Left lung (tissue), 10 donors: ENCODE results near the gene C20orf144. TPM values are rescaled to one million over a fixed set of nuclear protein-coding genes. Genes with fewer than 3 reads are reported as not detected.

ENCODE experiments used
- ATAC-seq: fragments of 200-7000 bp; cut with Tn5 transposase; one replicate; pipeline ENCODE4 v1.9.1; 2020; ENCODE audit warnings: moderate library complexity
- DNase-seq, 4 donors: peaks; one replicate each; pipeline ENCODE4 v3.0.0-alpha.2; 2013 to 2020
- H3K27ac ChIP-seq, 2 donors: fragments of 200-600 bp; sonication (generic) in 1 of 2; one replicate each; pipeline versions ENCODE4 v1.5.0 to v1.8.0; 2020 to 2021
- H3K27me3 ChIP-seq, 2 donors: fragments of 200-600 bp; sonication (generic) in 1 of 2; one replicate each; pipeline versions ENCODE4 v1.5.0 to v1.8.0; 2020 to 2021
- H3K36me3 ChIP-seq, 2 donors: fragments of 200-600 bp; sonication (generic) in 1 of 2; one replicate each; pipeline versions ENCODE4 v1.5.0 to v1.8.0; 2020 to 2021
- H3K4me1 ChIP-seq, 2 donors: fragments of 200-600 bp; one replicate each; pipeline ENCODE4 v1.8.0; 2021
- H3K4me3 ChIP-seq, 2 donors: fragments of 200-600 bp; sonication (generic) in 1 of 2; one replicate each; pipeline versions ENCODE4 v1.5.0 to v1.8.0; 2020 to 2021; ENCODE audit warnings: mild to moderate bottlenecking in 1 of 2
- H3K9me3 ChIP-seq, 2 donors: fragments of 200-600 bp; sonication (generic) in 1 of 2; one replicate each; pipeline versions ENCODE4 v1.5.0 to v1.8.0; 2020 to 2021
- CTCF ChIP-seq, 2 donors: fragments of 200-600 bp; sonication (generic) in 1 of 2; IDR thresholded peaks; one replicate each; pipeline versions ENCODE4 v1.5.0 to v1.8.0; 2021; ENCODE audit warnings: antibody characterized with exemption in 2 of 2
- intact Hi-C, 2 donors: fragments of 100-400 bp; cut with DNase I; formaldehyde crosslinking; loops; one replicate each; pipeline versions ENCODE4 v1.11.2 to v1.14.2; 2022
- polyA plus RNA-seq, 6 donors: library from polyadenylated mRNA; unstranded; fragments of 120-200 nt; gene quantifications; one replicate each; pipeline ENCODE4 v1.2.1, GENCODE V29; 2013; ENCODE audit not compliant: insufficient read length in 6 of 6
- total RNA-seq, 2 donors: library from RNA; stranded (reverse); fragmentation: NEBNext Ultra II Directional; extraction: Animal tissue kit (Norgen Biotek cat#: 25700); gene quantifications; one replicate each; pipeline ENCODE4 v1.2.1, GENCODE V29; 2021
- donor health status: DM: no; HTN: yes; CAD: no.
- donor health status: DM: no; HTN: no; CAD: no.

The C20orf144 gene
- total and polyA plus RNA-seq, 8 donors, result 0.24 to 0.78 (median 0.34) TPM; not detected in 1

- no peak overlapping the region for H3K27ac ChIP-seq
- no peaks in the 10 kb centered on the region for H3K4me1 ChIP-seq
- peaks cover 0 to 82% of the 10 kb centered on the region in 2 donors for H3K36me3 ChIP-seq
- DNase-seq, result no peak
- H3K9me3 ChIP-seq, result no peaks in the 10 kb centered on the region
- TF ChIP-seq CTCF (IDR thresholded peaks at IDR 0.05), result no peak
- intact Hi-C loops, result no loop called here
- ATAC-seq, result no peak
- no peaks in the 10 kb centered on the region for H3K27me3 ChIP-seq
- no peak overlapping the region for H3K4me3 ChIP-seq
These were observed 26.8 kb upstream of the C20orf144 start for GRCh38 chr20:33635341-33635740.

DNA sequence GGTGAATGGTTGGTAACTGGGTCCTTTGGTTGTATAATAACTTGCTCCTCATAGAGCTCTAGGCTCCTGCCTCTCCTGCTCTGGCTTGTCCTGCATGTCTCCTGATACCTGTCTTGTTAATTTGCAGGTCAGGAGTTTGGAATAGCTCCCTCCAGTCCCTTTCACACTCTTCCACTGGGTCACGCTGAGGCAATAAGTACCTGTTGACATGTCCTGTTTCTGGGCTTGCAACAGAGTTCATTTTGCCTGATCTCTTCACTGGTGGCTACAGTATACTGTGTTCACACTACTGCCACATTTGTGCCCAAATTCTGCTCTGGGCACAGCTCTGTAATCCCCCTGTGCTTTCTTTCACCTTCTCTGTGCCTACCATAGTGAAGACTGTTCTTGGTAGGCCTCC, 25.4 kb upstream of the C20orf144 start:
- no peak for ATAC-seq
- intact Hi-C loops, result no loop called here
- no peaks in the 10 kb centered on the region for H3K9me3 ChIP-seq
- H3K4me1 ChIP-seq, result no peaks in the 10 kb centered on the region
- DNase-seq, result no peak
- no peak overlapping the region for H3K27ac ChIP-seq
- H3K4me3 ChIP-seq, result no peak overlapping the region
- no peak for TF ChIP-seq CTCF (IDR thresholded peaks at IDR 0.05)
- H3K36me3 ChIP-seq, result peaks cover 0 to 84% of the 10 kb centered on the region in 2 donors
- no peaks in the 10 kb centered on the region for H3K27me3 ChIP-seq

GRCh38 chr20:33640287-33640686, 21.8 kb upstream of the C20orf144 start:
- Histone ChIP-seq H3K27ac (no peak overlapping the region), H3K27me3 (no peaks in the 10 kb centered on the region), H3K4me1 (no peaks in the 10 kb centered on the region), H3K9me3 (no peaks in the 10 kb centered on the region), H3K36me3 (peaks cover 0 to 92% of the 10 kb centered on the region in 2 donors), H3K4me3 (no peak overlapping the region)
- peak in 1 of 4 donors; percentile 43 for DNase-seq
- intact Hi-C loops, result no loop called here
- no peak for TF ChIP-seq CTCF (IDR thresholded peaks at IDR 0.05)
- ATAC-seq, result no peak

DNA sequence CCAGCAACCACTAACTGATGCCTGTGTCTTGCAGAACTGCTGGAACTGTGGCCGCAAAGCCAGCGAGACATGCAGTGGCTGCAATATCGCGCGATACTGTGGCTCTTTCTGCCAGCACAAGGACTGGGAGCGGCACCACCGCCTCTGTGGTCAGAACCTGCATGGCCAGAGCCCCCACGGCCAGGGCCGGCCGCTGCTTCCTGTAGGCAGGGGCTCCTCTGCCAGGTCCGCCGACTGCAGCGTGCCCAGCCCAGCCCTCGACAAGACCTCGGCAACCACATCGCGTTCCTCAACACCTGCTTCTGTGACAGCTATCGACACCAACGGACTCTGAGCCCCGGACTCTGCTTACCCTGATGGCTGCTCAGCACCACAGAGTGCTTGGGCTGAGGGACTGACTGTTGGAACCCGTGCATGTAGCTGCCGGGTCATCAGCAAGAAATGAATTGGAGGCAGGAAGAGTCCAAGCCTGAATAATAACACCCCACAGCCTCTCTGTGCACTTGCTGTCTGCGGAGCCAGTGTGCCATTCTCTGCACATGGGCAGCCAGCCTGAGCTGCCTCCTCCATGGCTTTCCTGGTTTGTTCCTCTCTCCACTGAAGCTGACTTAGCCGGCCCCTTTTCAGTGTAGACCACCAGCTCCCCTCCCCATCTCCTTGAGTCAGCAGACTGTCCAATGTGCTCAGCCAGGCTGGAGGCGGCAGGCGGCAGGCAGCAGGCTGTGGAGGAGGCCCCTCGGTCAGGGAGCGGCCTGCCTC, 17.6 kb upstream of the C20orf144 start:
- Histone ChIP-seq H3K27ac (no peak overlapping the region), H3K36me3 (peaks cover 0 to 58% of the 10 kb centered on the region in 2 donors)

DNA sequence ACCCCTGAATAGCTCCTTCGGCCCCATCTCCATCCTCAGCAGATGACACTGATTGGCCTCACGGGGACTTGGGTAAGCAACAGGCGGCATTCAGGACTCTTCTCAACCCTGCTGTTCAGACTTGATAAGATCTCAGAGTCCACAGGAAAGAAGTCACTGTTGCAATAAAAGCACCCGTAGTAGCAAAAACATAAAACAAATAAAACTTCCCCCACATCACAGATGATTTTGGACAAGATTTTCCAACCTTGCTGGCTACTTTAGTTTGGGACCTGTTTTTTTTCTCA, 17.1 kb upstream of the C20orf144 start:
- Histone ChIP-seq H3K27ac (no peak overlapping the region), H3K4me1 (peaks cover 6 to 10% of the 10 kb centered on the region in 2 donors), H3K27me3 (no peaks in the 10 kb centered on the region), H3K4me3 (no peak overlapping the region), H3K36me3 (peaks cover 0 to 53% of the 10 kb centered on the region in 2 donors), H3K9me3 (no peaks in the 10 kb centered on the region)
- TF ChIP-seq CTCF (IDR thresholded peaks at IDR 0.05), result no peak
- ATAC-seq, result no peak
- intact Hi-C loops, result no loop called here
- no peak for DNase-seq

More for the DNA sequence above, 17.6 kb upstream of the C20orf144 start:
- no peaks in the 10 kb centered on the region for H3K27me3 ChIP-seq
- ATAC-seq (no peak), DNase-seq (peak in 1 of 4 donors; percentile 73)
- intact Hi-C loops, result no loop called here
- H3K4me1 ChIP-seq, result peaks cover 2 to 10% of the 10 kb centered on the region in 2 donors
- no peak for TF ChIP-seq CTCF (IDR thresholded peaks at IDR 0.05)
- no peaks in the 10 kb centered on the region for H3K9me3 ChIP-seq
- H3K4me3 ChIP-seq, result no peak overlapping the region
